Common myeloid progenitor, CD34-positive (primary cell): ENCODE data around the gene CALU.

ENCODE experiments used
- CTCF ChIA-PET: fragments of 350-600 bp; sonication (Branson Sonifier 250); formaldehyde crosslinking; loops from one replicate; lab custom pipeline; 2021; ENCODE audit warnings: antibody characterized with exemption; lab: Charles Lee
- POLR2A ChIA-PET: fragments of 350-600 bp; sonication (Branson Sonifier 250); formaldehyde crosslinking; loops from one replicate; lab custom pipeline; 2021; ENCODE audit warnings: antibody characterized with exemption; lab: Charles Lee
- DNase-seq, 3 donors: peaks; one replicate each; pipeline versions ENCODE4 v3.0.0 to v3.0.0-alpha.2; 2013
- H3K27ac ChIP-seq, 2 experiments: 1 replicate in 1 of 2; 2 replicates in 1 of 2; pipeline ENCODE4 v1.7.0; 2013; ENCODE audit warnings: inconsistent platforms in 2 of 2, low read length in 2 of 2, mild to moderate bottlenecking in 2 of 2, low read depth in 1 of 2, moderate library complexity in 1 of 2; ENCODE audit not compliant: severe bottlenecking in 2 of 2, insufficient read depth in 1 of 2, poor library complexity in 1 of 2
- H3K27me3 ChIP-seq, 5 experiments: replicated peaks in 2 of 5; 1 replicate in 3 of 5; 2 replicates in 2 of 5; pipeline versions ENCODE4 v1.6.1 to v1.7.0; 2013; ENCODE audit warnings: low read length in 4 of 5, mild to moderate bottlenecking in 2 of 5, moderate library complexity in 2 of 5, inconsistent platforms in 1 of 5; ENCODE audit not compliant: insufficient read depth in 5 of 5, control insufficient read depth in 4 of 5
- H3K36me3 ChIP-seq, 4 experiments: 1 replicate in 2 of 4; 2 replicates in 2 of 4; pipeline versions ENCODE4 v1.6.1 to v1.7.0; 2013; ENCODE audit warnings: low read length in 3 of 4, control low read depth in 1 of 4, mild to moderate bottlenecking in 1 of 4; ENCODE audit not compliant: control insufficient read depth in 4 of 4, insufficient read depth in 4 of 4
- H3K4me1 ChIP-seq, 4 experiments: 1 replicate in 3 of 4; 2 replicates in 1 of 4; pipeline versions ENCODE4 v1.6.1 to v1.7.1; 2013; ENCODE audit warnings: low read length in 3 of 4, mild to moderate bottlenecking in 3 of 4, control low read depth in 1 of 4, inconsistent platforms in 1 of 4, moderate library complexity in 1 of 4; ENCODE audit not compliant: control insufficient read depth in 4 of 4, insufficient read depth in 4 of 4; ENCODE audit errors: control extremely low read depth in 1 of 4
- H3K4me3 ChIP-seq, 7 experiments: 1 replicate in 4 of 7; 2 replicates in 3 of 7; pipeline versions ENCODE4 v1.5.1 to v1.7.0; 2013; ENCODE audit warnings: mild to moderate bottlenecking in 7 of 7, low read length in 6 of 7, moderate library complexity in 6 of 7, inconsistent platforms in 2 of 7, low read depth in 2 of 7, control low read depth in 1 of 7; ENCODE audit not compliant: insufficient read depth in 4 of 7, control insufficient read depth in 1 of 7; ENCODE audit errors: extremely low read depth in 1 of 7
- H3K9me3 ChIP-seq, 5 experiments: 1 replicate in 4 of 5; 2 replicates in 1 of 5; pipeline versions ENCODE4 v1.6.1 to v1.7.1; 2013; ENCODE audit warnings: low read length in 4 of 5, mild to moderate bottlenecking in 2 of 5, inconsistent platforms in 1 of 5, low read depth in 1 of 5, moderate library complexity in 1 of 5; ENCODE audit not compliant: control insufficient read depth in 4 of 5, insufficient read depth in 2 of 5; ENCODE audit errors: control extremely low read depth in 1 of 5
- WGBS: methylation state at CpG from one replicate; pipeline ENCODE4 v1.1.5; 2013; ENCODE audit not compliant: insufficient coverage; 5-methylcytosine and 5-hydroxymethylcytosine counted together

Gene CALU

DNA sequence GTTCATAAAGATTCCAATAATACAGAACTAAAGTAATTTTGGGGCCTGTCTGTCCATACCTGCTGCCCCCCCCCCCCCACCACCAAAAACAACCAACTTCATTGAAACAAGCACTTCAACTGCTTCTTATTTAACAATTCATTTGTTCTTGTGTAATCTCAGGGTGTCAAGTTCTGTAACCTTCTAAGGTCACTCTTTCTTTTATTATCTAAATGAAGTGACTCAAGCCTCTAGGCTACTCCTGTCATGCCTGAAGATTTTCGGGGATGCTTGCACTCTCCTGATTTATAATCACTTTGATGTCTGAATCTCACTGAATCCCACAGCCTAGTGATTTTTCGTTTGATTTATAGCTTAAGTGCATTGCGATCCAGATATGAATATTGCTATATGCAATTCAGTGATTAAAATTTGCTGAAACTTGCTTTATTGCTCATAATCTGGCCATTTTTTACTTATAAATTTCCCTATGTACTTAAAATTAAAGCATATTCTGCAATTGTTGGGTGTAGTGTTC is 39.9 kb upstream of the CALU start:
- peaks cover 0 to 10% (median 6%) of the 10 kb centered on the region in 4 experiments for H3K4me1 ChIP-seq
- POLR2A ChIA-PET, result no interaction called here
- no peaks in the 10 kb centered on the region for H3K36me3 ChIP-seq
- H3K27ac ChIP-seq, result no peak overlapping the region
- H3K27me3 ChIP-seq, result peaks cover 2 to 44% (median 12%) of the 10 kb centered on the region in 5 experiments
- DNase-seq, result no peak
- CTCF ChIA-PET, result interaction anchor here (1.3 kb wide), 1 partner anchor 18 kb away, joined by 3 read pairs; no protein-coding TSS in a partner anchor
- 100% methylated on average over 1 of the region's 3 CpGs for WGBS
- no peaks in the 10 kb centered on the region for H3K9me3 ChIP-seq
- no peak overlapping the region for H3K4me3 ChIP-seq

DNA sequence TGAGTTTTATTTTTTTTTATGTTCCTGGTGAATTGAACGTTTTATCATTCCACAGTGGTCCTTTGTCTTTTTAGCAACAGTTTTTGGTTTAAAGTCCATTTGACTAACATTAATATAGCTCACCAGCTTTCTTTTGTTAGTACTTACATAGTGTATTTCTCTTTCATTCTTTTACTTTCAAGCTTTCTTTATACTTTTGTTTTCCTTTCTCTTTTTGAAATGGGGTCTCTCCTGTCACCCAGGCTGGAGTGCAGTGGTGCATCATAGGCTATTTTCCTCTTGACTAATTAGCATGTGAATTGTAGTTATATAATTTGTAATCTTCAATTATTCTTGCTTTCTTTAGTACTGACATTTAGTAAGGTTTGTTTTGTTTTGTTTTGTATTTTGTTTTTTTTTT is 39.3 kb upstream of the CALU start:
- H3K4me3 ChIP-seq, result no peak overlapping the region
- CTCF ChIA-PET, result interaction anchor here (0.9 to 1.3 kb wide), 2 partner anchors 18 to 31 kb away, joined by 3 read pairs; no protein-coding TSS in a partner anchor
- H3K36me3 ChIP-seq, result no peaks in the 10 kb centered on the region
- no peak for DNase-seq
- H3K9me3 ChIP-seq, result no peaks in the 10 kb centered on the region
- H3K27ac ChIP-seq, result no peak overlapping the region
- H3K4me1 ChIP-seq, result peaks cover 0 to 10% (median 6%) of the 10 kb centered on the region in 4 experiments
- peaks cover 2 to 44% (median 12%) of the 10 kb centered on the region in 5 experiments for H3K27me3 ChIP-seq
- WGBS, result no CpG with 5 or more reads among the region's 1 CpG
- POLR2A ChIA-PET, result no interaction called here

DNA sequence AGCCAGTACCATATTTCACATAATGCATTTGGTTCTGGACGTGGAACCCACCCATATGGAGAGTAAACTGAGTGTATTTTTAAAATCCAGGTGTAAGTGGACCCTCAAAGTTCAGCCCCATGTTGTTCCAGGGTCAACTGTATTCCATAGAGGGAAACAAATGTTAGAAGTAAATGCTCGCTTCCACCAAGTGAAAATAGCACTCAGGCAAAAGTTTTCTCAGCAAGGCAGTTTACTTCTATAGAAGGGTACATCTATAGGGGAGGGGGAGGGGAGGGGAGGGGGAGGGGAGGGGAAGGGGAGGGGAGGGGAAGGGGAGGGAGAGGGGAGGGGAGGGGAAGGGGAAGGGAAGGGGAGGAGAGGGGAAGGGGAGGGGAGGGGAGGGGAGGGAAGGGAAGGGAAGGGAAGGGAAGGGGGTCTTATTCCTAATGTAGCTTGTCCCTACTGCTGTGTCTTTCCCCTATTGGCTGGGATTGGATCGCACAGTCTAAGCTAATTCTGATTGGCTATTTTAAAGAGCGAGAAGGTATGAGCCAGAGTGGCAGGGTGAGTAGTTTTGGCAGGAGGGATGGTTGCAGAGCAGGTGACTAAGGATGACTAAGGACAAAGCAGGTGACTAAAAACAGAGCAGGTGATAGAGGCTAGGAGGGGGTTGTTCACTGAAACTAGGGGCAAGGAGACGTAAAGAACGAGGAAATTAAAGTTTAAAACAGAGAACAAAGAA is 37.9 kb upstream of the CALU start:
- CTCF ChIA-PET, result no interaction called here
- WGBS, result 100% methylated on average over 2 of the region's 6 CpGs
- H3K27ac ChIP-seq, result no peak overlapping the region
- no peaks in the 10 kb centered on the region for H3K9me3 ChIP-seq
- POLR2A ChIA-PET, result no interaction called here
- H3K36me3 ChIP-seq, result no peaks in the 10 kb centered on the region
- H3K27me3 ChIP-seq, result peaks cover under 1 to 40% (median 12%) of the 10 kb centered on the region in 5 experiments
- H3K4me1 ChIP-seq, result peaks cover 0 to 10% (median 6%) of the 10 kb centered on the region in 4 experiments
- DNase-seq, result no peak
- no peak overlapping the region for H3K4me3 ChIP-seq

DNA sequence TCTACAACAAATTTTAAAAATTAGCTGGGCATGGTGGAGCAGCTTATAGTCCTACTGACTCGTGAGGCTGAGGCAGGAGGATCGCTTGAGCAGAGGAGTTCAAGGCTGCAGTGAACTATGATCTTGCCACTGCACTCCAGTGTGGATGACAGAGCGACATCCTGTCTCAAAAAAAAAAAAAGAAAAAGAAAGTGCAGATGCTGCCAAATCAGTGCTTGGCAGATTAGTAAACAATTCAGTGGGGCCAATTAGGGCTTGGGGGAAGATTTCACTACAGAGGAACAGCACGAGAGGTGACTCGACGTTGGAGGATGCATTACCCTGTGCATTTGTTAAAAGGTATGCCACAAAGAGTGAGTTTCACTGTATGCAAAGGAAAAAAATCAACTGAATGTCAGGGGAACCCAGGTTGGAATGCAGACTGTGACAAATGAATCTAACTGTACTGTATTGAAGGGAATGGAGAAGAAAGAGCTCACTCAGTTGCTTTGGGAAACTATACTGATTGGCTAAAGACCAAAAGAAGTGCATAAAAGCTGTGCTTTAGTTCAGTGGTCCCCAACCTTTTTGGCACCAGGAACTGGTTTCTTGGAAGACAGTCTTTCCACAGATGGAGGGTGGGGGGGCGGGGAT is 35.4 kb upstream of the CALU start:
- peaks cover 0 to 16% (median under 1%) of the 10 kb centered on the region in 5 experiments for H3K27me3 ChIP-seq
- CTCF ChIA-PET, result interaction anchor here (1.4 kb wide), 1 partner anchor 15 kb away, joined by 4 read pairs; no protein-coding TSS in a partner anchor
- 98% methylated on average over 6 of the region's 7 CpGs for WGBS

DNA sequence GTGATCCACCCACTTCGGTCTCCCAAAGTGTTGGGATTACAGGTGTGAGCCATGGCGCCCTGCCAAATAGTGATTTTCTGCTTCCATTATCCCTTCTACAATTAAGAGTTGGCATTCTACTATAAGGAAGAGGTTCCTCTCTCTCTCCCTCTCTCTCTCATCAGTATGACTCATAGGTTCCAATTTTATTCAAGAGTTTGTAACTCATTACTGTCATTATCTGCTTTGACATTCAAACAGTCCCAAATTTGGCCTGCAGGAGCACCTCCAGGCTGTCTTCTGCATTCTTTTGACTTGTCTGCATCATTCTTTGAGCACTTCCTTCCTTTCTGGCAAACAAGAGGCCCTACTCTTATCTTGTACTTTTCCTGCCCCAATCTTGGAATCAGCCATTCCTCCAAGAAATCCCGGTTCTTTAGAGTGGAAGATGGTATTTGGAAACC is 33.2 kb upstream of the CALU start:
- peak; percentile 9 to 45 (median 25) for DNase-seq
- H3K27ac ChIP-seq, result no peak overlapping the region
- H3K4me1 ChIP-seq, result no peaks in the 10 kb centered on the region
- 86% methylated on average over 1 of the region's 3 CpGs for WGBS
- ChIA-PET CTCF (interaction anchor here (0.6 kb wide), 1 partner anchor 38 kb away, joined by 3 read pairs; no protein-coding TSS in a partner anchor), POLR2A (no interaction called here)
- no peak overlapping the region for H3K4me3 ChIP-seq
- H3K36me3 ChIP-seq, result no peaks in the 10 kb centered on the region
- peaks cover 0 to under 1% (median 0%) of the 10 kb centered on the region in 5 experiments for H3K27me3 ChIP-seq
- H3K9me3 ChIP-seq, result no peaks in the 10 kb centered on the region

More for the DNA sequence above, 35.4 kb upstream of the CALU start:
- H3K4me1 ChIP-seq, result no peaks in the 10 kb centered on the region
- no peak overlapping the region for H3K27ac ChIP-seq
- H3K9me3 ChIP-seq, result no peaks in the 10 kb centered on the region
- POLR2A ChIA-PET, result no interaction called here
- DNase-seq, result no peak
- H3K4me3 ChIP-seq, result no peak overlapping the region
- H3K36me3 ChIP-seq, result no peaks in the 10 kb centered on the region

DNA sequence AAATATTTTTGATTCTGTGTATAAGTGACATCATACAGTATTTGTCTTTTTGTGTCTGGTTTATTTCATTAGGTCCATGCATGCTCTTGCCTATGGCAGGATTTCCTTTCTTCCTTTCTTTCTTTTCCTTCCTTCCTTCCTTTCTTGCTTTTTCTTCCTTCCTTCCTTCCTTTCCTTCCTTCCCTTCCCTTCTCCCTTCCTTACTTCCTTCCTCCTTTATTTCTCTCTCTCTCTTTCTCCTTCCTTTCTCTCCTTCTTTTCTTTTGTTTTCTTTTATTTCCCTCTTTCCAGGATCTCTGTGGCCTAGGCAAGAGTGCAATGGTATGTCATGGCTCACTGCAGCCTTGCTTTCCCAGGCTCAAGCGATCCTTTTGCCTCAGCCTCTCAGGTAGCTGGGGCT is 31.4 kb upstream of the CALU start:
- ChIA-PET POLR2A (no interaction called here), CTCF (interaction anchor here (1.3 kb wide), 1 partner anchor 11 kb away, joined by 3 read pairs; no protein-coding TSS in a partner anchor)
- DNase-seq, result no peak
- WGBS, result no CpG with 5 or more reads among the region's 1 CpG
- Histone ChIP-seq H3K27me3 (no peaks in the 10 kb centered on the region), H3K9me3 (peaks cover 0 to 3% (median 1%) of the 10 kb centered on the region in 5 experiments), H3K27ac (no peak overlapping the region), H3K36me3 (no peaks in the 10 kb centered on the region), H3K4me1 (no peaks in the 10 kb centered on the region), H3K4me3 (no peak overlapping the region)
